Heart right ventricle (tissue), 16 donors: ENCODE results near the gene TBCA. TPM values are rescaled to one million over a fixed set of nuclear protein-coding genes. Genes with fewer than 3 reads are reported as not detected.

ENCODE experiments used
- ATAC-seq, 8 donors: fragments of 200-7000 bp; cut with Tn5 transposase; one replicate each; pipeline ENCODE4 v1.9.1; 2020; ENCODE audit warnings: mild to moderate bottlenecking in 8 of 8, moderate library complexity in 8 of 8, moderate number of reproducible peaks in 1 of 8
- DNase-seq, 2 donors: peaks; one replicate each; pipeline ENCODE4 v3.0.0-alpha.2; 2020
- H3K27ac ChIP-seq, 10 donors: fragments of 200-600 bp; sonication (generic) in 2 of 10; one replicate each; pipeline versions ENCODE4 v1.5.0 to v1.8.0; 2020 to 2022; ENCODE audit warnings: mild to moderate bottlenecking in 3 of 10
- H3K27me3 ChIP-seq, 7 donors: fragments of 200-600 bp; one replicate each; pipeline ENCODE4 v1.8.0; 2021 to 2022; ENCODE audit warnings: mild to moderate bottlenecking in 2 of 7
- H3K36me3 ChIP-seq, 9 donors: fragments of 200-600 bp; sonication (generic) in 1 of 9; one replicate each; pipeline versions ENCODE4 v1.5.0 to v1.8.0; 2020 to 2022; ENCODE audit warnings: mild to moderate bottlenecking in 2 of 9
- H3K4me1 ChIP-seq, 9 donors: fragments of 200-600 bp; sonication (generic) in 1 of 9; one replicate each; pipeline versions ENCODE4 v1.5.0 to v1.8.0; 2020 to 2022; ENCODE audit warnings: mild to moderate bottlenecking in 4 of 9
- H3K4me3 ChIP-seq, 10 donors: fragments of 200-600 bp; sonication (generic) in 2 of 10; one replicate each; pipeline versions ENCODE4 v1.5.0 to v1.8.0; 2020 to 2022; ENCODE audit warnings: mild to moderate bottlenecking in 7 of 10, moderate library complexity in 2 of 10
- H3K9me3 ChIP-seq, 11 donors: fragments of 200-600 bp in 10 of 11; sonication (generic) in 2 of 11; one replicate each; pipeline versions ENCODE4 v1.5.0 to v1.8.0; 2013 to 2022; ENCODE audit warnings: mild to moderate bottlenecking in 2 of 11, control low read depth in 1 of 11, moderate library complexity in 1 of 11
- WGBS, 2 donors: extraction: QIAGEN DNeasy Blood & Tissue Kit; methylation state at CpG; one replicate each; pipeline ENCODE4 v1.1.7; 2013; ENCODE audit warnings: inconsistent platforms in 1 of 2; 5-methylcytosine and 5-hydroxymethylcytosine counted together
- intact Hi-C, 10 donors: fragments of 100-400 bp; cut with DNase I; formaldehyde crosslinking; loops; one replicate each; pipeline versions ENCODE4 v1.11.1 to v1.14.2; 2022
- polyA plus RNA-seq, 2 donors: library from polyadenylated mRNA; stranded (reverse); fragments of 200-250 nt; gene quantifications; one replicate each; pipeline ENCODE4 v1.2.3, GENCODE V29; 2013
- total RNA-seq, 10 donors: library from RNA; stranded (reverse); fragmentation: NEBNext Ultra II Directional in 3 of 10; extraction: Animal tissue kit (Norgen Biotek cat#: 25700) in 3 of 10; gene quantifications; one replicate each; pipeline versions ENCODE4 v1.2.1 to v1.2.4, GENCODE V29; 2021 to 2023
- TF ChIP-seq, protein P1 (sequence below), 9 donors: fragments of 200-600 bp; sonication (generic) in 2 of 9; IDR thresholded peaks; one replicate each; pipeline versions ENCODE4 v1.5.0 to v1.8.0; 2021 to 2022; ENCODE audit warnings: antibody characterized with exemption in 9 of 9, mild to moderate bottlenecking in 5 of 9, moderate library complexity in 1 of 9
- donor health status: Arrhythmogenic right ventricular cardiomyopathy.
- donor health status: ischemic (EF 13 %, LVEDD 7.1; RV severe dilation, severe dysfunction).
- donor health status: healthy with polysubstance abuse.
- donor health status: DM: no; HTN: yes; CAD: no.
- donor health status: DM: no; HTN: no; CAD: no.
- donor health status: ischemic (EF 25% LVEDD 6.9; RV normal size, moderate dysfunction).
- donor health status: ischemic (EF 25% LVEDD 5.7; RV mildly dilated, moderate dysfunction).
- donor health status: healthy.
- donor health status: DM: yes; HTN: yes; CAD: no.
- donor health status: Ischemic cardiomyopathy.
- donor health status: ischemic (EF 35%, LVEDD 5.7; RV mildly dilated, moderate dysfunction).
- donor health status: nonischemic (EF 11% LVEDD 7.7; RV severe dilation, severe dysfunction).
- donor health status: DM: yes; HTN: yes; CAD: no.
- donor health status: PGD.
- donor health status: ischemic (EF 29% LVEDD 5.4; RV normal size, mild dysfunction).
- donor health status: nonischemic (EF 23%, LVEDD 6.1; RV moderate dilation, normal function).

The TBCA gene
- total and polyA plus RNA-seq, 12 donors = 66.6 to 171 (median 147) TPM

GRCh38 chr5:77725616-77726015 lies 50.5 kb downstream of the TBCA start:
- Histone ChIP-seq H3K4me1 (peaks cover 0 to 17% (median 0%) of the 10 kb centered on the region in 9 donors), H3K9me3 (no peaks in the 10 kb centered on the region), H3K36me3 (no peaks in the 10 kb centered on the region), H3K27ac (no peak overlapping the region), H3K27me3 (no peaks in the 10 kb centered on the region), H3K4me3 (no peak overlapping the region)
- WGBS, 2 donors = 89 to 90% methylated on average over 7 of the region's 7 CpGs
- no peak for ATAC-seq
- no peak for DNase-seq
- TF ChIP-seq, protein P1, sequence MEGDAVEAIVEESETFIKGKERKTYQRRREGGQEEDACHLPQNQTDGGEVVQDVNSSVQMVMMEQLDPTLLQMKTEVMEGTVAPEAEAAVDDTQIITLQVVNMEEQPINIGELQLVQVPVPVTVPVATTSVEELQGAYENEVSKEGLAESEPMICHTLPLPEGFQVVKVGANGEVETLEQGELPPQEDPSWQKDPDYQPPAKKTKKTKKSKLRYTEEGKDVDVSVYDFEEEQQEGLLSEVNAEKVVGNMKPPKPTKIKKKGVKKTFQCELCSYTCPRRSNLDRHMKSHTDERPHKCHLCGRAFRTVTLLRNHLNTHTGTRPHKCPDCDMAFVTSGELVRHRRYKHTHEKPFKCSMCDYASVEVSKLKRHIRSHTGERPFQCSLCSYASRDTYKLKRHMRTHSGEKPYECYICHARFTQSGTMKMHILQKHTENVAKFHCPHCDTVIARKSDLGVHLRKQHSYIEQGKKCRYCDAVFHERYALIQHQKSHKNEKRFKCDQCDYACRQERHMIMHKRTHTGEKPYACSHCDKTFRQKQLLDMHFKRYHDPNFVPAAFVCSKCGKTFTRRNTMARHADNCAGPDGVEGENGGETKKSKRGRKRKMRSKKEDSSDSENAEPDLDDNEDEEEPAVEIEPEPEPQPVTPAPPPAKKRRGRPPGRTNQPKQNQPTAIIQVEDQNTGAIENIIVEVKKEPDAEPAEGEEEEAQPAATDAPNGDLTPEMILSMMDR (IDR thresholded peaks at IDR 0.05) = no peak
- intact Hi-C loops = no loop called here

DNA sequence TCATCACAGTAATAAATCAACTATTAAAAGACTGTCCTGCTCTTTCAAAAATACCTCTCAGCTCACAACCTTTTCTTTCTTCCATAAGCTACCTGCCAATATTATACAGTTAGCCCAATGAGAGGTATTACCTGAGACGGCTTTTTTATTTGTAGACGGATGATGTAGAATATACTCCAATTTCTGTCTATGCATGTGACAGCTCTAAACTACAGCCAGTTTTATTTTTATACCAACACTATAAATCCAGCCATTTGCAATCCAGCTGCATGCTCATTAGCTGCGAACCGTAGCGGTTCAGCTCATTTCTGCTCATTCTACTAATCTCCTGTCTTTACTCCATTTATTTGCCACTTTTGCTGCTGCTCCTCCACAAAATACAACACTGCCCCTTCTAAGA lies 51.2 kb downstream of the TBCA start:
- ATAC-seq = no peak

DNA sequence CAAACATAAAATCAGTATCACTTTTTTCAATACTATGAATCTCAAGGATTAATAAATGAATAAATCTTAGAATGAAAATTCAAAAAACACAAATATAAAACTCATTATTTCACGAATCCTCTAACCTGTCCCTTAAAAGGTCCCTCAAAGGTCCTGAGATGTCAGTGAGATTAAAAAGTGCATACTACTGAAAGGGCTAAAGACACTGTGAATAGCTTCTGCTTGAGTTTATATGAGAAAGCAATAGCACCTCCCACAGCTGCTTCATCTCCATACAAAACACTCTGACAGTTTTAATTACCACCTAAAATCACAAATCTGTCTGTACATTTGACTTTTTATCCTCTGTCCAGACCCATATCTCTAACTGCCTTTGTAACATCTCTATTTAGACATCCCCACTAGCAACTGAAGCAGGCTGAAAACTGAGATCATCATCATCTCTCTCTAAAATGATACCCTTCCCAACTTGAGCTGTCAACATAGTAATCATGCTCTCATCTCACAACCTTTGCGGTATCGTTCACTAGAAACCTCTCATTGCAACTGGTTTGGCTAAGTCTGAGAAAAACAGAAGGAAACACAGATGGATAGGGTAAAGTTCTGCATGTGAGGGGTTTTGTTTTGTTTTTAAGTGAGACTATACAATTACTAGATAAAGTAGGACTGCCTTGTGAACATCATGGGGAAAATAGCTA lies 56.3 kb downstream of the TBCA start:
- ATAC-seq (no peak), DNase-seq (no peak)
- Histone ChIP-seq H3K27ac (no peak overlapping the region), H3K27me3 (no peaks in the 10 kb centered on the region), H3K4me1 (peaks cover 0 to 11% (median 0%) of the 10 kb centered on the region in 9 donors), H3K4me3 (no peak overlapping the region), H3K36me3 (no peaks in the 10 kb centered on the region), H3K9me3 (no peaks in the 10 kb centered on the region)
- WGBS, 2 donors = 82 to 84% methylated on average over 3 of the region's 3 CpGs
- TF ChIP-seq, protein P1 (IDR thresholded peaks at IDR 0.05) = no peak
- intact Hi-C loops = loop anchor here in 1 of 10 donors (1.0 kb wide), 1 partner anchor 23 kb away; no protein-coding TSS in a partner anchor

More for the DNA sequence above, 51.2 kb downstream of the TBCA start:
- Histone ChIP-seq H3K27ac (no peak overlapping the region), H3K4me1 (peaks cover 0 to 17% (median 0%) of the 10 kb centered on the region in 9 donors), H3K9me3 (no peaks in the 10 kb centered on the region), H3K27me3 (no peaks in the 10 kb centered on the region), H3K36me3 (no peaks in the 10 kb centered on the region), H3K4me3 (no peak overlapping the region)
- DNase-seq = no peak
- WGBS, 2 donors = 71 to 79% methylated on average over 5 of the region's 5 CpGs
- TF ChIP-seq, protein P1 (IDR thresholded peaks at IDR 0.05) = no peak
- intact Hi-C loops = no loop called here

DNA sequence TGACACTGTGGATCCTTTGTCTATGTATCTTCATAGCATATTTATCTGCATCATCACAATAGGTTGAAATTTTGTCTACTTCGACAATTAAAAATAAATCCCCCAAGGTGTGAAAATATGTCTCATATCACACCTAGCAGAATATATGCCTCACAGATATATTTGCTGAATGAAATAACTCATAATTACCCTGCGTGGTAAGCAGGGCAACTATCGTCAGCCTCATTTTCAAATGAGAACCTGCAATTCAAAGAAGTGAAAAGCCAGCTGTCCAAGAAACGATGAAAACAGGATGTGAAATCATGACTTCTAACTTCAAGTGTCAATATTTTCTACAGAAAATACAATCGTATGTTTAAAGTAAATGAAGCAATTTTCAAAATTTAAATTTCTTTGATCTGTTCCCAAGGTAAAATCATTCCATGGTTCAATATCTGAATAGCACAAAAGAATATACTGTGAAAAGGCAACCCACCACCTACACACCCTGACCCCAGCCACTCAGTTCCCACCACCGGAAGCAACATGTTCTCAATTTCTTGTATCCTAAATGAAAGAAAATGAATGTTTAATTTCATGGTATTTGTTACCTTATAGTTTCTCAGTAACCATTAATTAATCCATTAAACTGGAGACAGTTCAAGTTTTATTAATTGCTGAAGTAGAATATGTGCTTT lies 57.1 kb downstream of the TBCA start:
- 76 to 82% methylated on average over 6 of the region's 6 CpGs for WGBS, 2 donors
- Histone ChIP-seq H3K9me3 (no peaks in the 10 kb centered on the region), H3K27ac (no peak overlapping the region), H3K27me3 (no peaks in the 10 kb centered on the region), H3K4me1 (peaks cover 0 to 4% (median 0%) of the 10 kb centered on the region in 9 donors), H3K36me3 (no peaks in the 10 kb centered on the region), H3K4me3 (no peak overlapping the region)
- TF ChIP-seq, protein P1 (IDR thresholded peaks at IDR 0.05) = no peak
- ATAC-seq (no peak), DNase-seq (no peak)
- intact Hi-C loops = no loop called here
